Panc1 (cell line): Measurements from ENCODE around the gene RNF43. TPM values are rescaled to one million over a fixed set of nuclear protein-coding genes. Genes with fewer than 3 reads are reported as not detected.
A peak's percentile ranks its signal among the peaks of the same experiment; 100 is the strongest.

Experiments
- ATAC-seq: fragments of 200-7000 bp; cut with Tn5 transposase; 2 replicates; pipeline ENCODE4 v1.9.1; 2020; ENCODE audit warnings: mild to moderate bottlenecking, moderate library complexity
- BruUV-seq: library from RNA; stranded (reverse); fragments of 400-500 nt; replicated peaks from 2 replicates; lab custom pipeline; 2021; lab: Mats Ljungman, UMichigan
- CTCF ChIA-PET: fragments of 300-600 bp; sonication (Branson Sonifier 250); formaldehyde crosslinking; loops from one replicate; lab custom pipeline; 2022; ENCODE audit warnings: antibody characterized with exemption; lab: Charles Lee
- POLR2A ChIA-PET: fragments of 300-600 bp; sonication (Branson Sonifier 250); formaldehyde crosslinking; loops from one replicate; lab custom pipeline; 2022; ENCODE audit warnings: antibody characterized with exemption; lab: Charles Lee
- DNase-seq: peaks from one replicate; pipeline ENCODE4 v3.0.0-alpha.2; 2010; ENCODE audit warnings: low read depth, low spot score
- H3K27ac ChIP-seq: 2 replicates; pipeline ENCODE4 v1.5.1; 2011; ENCODE audit warnings: mild to moderate bottlenecking, low read length, inconsistent platforms
- H3K27me3 ChIP-seq: fragments of 200-500 bp; sonication (Bioruptor generic); 2 replicates; pipeline ENCODE4 v1.6.0; 2014; ENCODE audit warnings: low read length, inconsistent platforms; ENCODE audit not compliant: control insufficient read depth, insufficient read depth
- H3K36me3 ChIP-seq: fragments of 200-500 bp; sonication (Bioruptor generic); 2 replicates; pipeline ENCODE4 v1.5.1; 2014; ENCODE audit warnings: inconsistent platforms, mild to moderate bottlenecking, low read length, moderate library complexity; ENCODE audit not compliant: control insufficient read depth, insufficient read depth
- H3K4me1 ChIP-seq: 2 replicates; pipeline ENCODE4 v1.5.1; 2011; ENCODE audit warnings: inconsistent platforms, mild to moderate bottlenecking, low read length, moderate library complexity; ENCODE audit not compliant: control insufficient read depth, insufficient read depth
- H3K4me3 ChIP-seq, 2 experiments: 2 replicates each; pipeline ENCODE4 v1.5.1; 2011 to 2012; ENCODE audit warnings: low read depth in 2 of 2, low read length in 2 of 2, mild to moderate bottlenecking in 2 of 2, inconsistent platforms in 1 of 2, moderate library complexity in 1 of 2
- H3K9me3 ChIP-seq: fragments of 200-500 bp; sonication (Bioruptor generic); 2 replicates; pipeline ENCODE4 v1.5.1; 2014; ENCODE audit warnings: low read depth, mild to moderate bottlenecking, inconsistent platforms, low read length, moderate library complexity; ENCODE audit not compliant: control insufficient read depth, insufficient read depth
- POLR2AphosphoS5 ChIP-seq: IDR thresholded peaks from 2 replicates; pipeline ENCODE4 v1.6.1; 2012; ENCODE audit warnings: mild to moderate bottlenecking, low read depth, low read length, moderate library complexity
- SIN3A ChIP-seq: IDR thresholded peaks from 2 replicates; pipeline ENCODE4 v1.6.1; 2012; ENCODE audit warnings: low read depth, mild to moderate bottlenecking, low read length, moderate library complexity, borderline replicate concordance; ENCODE audit not compliant: insufficient read depth
- TCF7L2 ChIP-seq: IDR thresholded peaks from 2 replicates; pipeline ENCODE4 v1.6.1; 2011; ENCODE audit warnings: mild to moderate bottlenecking, low read depth, low read length, inconsistent platforms
- in situ Hi-C: cut with HindIII; loops from 2 replicates; pipeline ENCODE4 v1.10.0; 2016; ENCODE audit warnings: low sequenced_read_pairs, low pct_unique_long_range_greater_than_20kb
- intact Hi-C: fragments of 100-400 bp; cut with micrococcal nuclease; formaldehyde crosslinking; loops from one replicate; pipeline ENCODE4 v1.10.0; 2022; ENCODE audit not compliant: unreplicated experiment
- total RNA-seq: library from RNA; stranded (reverse); gene quantifications from one replicate; pipeline ENCODE4 v1.2.1, GENCODE V29; 2021; ENCODE audit not compliant: unreplicated experiment
- TF ChIP-seq, protein P1 (sequence below), 2 experiments: IDR thresholded peaks; 2 replicates each; pipeline ENCODE4 v1.6.1; 2011 to 2012; ENCODE audit warnings: low read depth in 2 of 2, control low read depth in 1 of 2, low read length in 1 of 2, mild to moderate bottlenecking in 1 of 2, moderate library complexity in 1 of 2; ENCODE audit not compliant: insufficient read depth in 1 of 2
- TF ChIP-seq, protein P2 (sequence below): fragments of 450-650 bp; IDR thresholded peaks from 2 replicates; pipeline ENCODE4 v1.5.1; 2017; ENCODE audit warnings: mild to moderate bottlenecking

RNF43 gene
- total RNA-seq, 1 experiment from 2014 or later: 4.7 TPM

DNA sequence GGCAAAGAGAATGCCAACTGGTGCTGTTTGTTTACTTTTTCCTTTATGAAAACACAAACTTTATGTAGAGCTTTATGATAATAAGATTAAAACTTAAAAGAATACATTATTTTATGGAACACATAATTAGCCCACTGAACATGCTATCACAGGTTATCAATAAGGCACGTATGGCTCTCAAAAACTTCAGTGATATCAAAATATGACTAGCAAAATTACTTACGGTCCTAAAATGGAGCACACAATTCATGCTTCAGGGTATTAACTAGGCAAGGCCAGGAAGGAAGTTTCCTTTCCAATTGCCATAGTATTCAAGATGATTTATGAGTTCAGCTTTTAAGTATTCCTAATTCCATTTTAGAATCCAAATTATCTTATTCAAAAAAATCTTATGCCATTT is 3.6 kb downstream of the RNF43 start:
- DNase-seq (no peak), ATAC-seq (no peak)
- POLR2A ChIA-PET: no interaction called here
- Histone ChIP-seq H3K36me3 (peaks cover 11% of the 10 kb centered on the region; the same call in 1 of the 2 replicates), H3K9me3 (no peaks in the 10 kb centered on the region), H3K27me3 (no peaks in the 10 kb centered on the region; the same call in 1 of the 2 replicates), H3K4me3 (peak overlapping the region; percentile 21 to 44; a peak in 2 of 4 replicates), H3K4me1 (peaks cover 5% of the 10 kb centered on the region), H3K27ac (peak overlapping the region; percentile 72; the same call in 1 of the 2 replicates)
- CTCF ChIA-PET: no interaction called here
- TF ChIP-seq, protein P1, sequence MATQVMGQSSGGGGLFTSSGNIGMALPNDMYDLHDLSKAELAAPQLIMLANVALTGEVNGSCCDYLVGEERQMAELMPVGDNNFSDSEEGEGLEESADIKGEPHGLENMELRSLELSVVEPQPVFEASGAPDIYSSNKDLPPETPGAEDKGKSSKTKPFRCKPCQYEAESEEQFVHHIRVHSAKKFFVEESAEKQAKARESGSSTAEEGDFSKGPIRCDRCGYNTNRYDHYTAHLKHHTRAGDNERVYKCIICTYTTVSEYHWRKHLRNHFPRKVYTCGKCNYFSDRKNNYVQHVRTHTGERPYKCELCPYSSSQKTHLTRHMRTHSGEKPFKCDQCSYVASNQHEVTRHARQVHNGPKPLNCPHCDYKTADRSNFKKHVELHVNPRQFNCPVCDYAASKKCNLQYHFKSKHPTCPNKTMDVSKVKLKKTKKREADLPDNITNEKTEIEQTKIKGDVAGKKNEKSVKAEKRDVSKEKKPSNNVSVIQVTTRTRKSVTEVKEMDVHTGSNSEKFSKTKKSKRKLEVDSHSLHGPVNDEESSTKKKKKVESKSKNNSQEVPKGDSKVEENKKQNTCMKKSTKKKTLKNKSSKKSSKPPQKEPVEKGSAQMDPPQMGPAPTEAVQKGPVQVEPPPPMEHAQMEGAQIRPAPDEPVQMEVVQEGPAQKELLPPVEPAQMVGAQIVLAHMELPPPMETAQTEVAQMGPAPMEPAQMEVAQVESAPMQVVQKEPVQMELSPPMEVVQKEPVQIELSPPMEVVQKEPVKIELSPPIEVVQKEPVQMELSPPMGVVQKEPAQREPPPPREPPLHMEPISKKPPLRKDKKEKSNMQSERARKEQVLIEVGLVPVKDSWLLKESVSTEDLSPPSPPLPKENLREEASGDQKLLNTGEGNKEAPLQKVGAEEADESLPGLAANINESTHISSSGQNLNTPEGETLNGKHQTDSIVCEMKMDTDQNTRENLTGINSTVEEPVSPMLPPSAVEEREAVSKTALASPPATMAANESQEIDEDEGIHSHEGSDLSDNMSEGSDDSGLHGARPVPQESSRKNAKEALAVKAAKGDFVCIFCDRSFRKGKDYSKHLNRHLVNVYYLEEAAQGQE (IDR thresholded peaks at IDR 0.05; ENCODE audit: insufficient read depth in 1 of 2, low read depth in 2 of 2, low read length in 1 of 2): no peak
- TF ChIP-seq POLR2AphosphoS5 (no peak), TCF7L2 (no peak), SIN3A (no peak)
- TF ChIP-seq, protein P2, sequence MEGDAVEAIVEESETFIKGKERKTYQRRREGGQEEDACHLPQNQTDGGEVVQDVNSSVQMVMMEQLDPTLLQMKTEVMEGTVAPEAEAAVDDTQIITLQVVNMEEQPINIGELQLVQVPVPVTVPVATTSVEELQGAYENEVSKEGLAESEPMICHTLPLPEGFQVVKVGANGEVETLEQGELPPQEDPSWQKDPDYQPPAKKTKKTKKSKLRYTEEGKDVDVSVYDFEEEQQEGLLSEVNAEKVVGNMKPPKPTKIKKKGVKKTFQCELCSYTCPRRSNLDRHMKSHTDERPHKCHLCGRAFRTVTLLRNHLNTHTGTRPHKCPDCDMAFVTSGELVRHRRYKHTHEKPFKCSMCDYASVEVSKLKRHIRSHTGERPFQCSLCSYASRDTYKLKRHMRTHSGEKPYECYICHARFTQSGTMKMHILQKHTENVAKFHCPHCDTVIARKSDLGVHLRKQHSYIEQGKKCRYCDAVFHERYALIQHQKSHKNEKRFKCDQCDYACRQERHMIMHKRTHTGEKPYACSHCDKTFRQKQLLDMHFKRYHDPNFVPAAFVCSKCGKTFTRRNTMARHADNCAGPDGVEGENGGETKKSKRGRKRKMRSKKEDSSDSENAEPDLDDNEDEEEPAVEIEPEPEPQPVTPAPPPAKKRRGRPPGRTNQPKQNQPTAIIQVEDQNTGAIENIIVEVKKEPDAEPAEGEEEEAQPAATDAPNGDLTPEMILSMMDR: no peak
- BruUV-seq: no TSS peak
- intact Hi-C loops: no loop called here
- in situ Hi-C loops: no loop called here

DNA sequence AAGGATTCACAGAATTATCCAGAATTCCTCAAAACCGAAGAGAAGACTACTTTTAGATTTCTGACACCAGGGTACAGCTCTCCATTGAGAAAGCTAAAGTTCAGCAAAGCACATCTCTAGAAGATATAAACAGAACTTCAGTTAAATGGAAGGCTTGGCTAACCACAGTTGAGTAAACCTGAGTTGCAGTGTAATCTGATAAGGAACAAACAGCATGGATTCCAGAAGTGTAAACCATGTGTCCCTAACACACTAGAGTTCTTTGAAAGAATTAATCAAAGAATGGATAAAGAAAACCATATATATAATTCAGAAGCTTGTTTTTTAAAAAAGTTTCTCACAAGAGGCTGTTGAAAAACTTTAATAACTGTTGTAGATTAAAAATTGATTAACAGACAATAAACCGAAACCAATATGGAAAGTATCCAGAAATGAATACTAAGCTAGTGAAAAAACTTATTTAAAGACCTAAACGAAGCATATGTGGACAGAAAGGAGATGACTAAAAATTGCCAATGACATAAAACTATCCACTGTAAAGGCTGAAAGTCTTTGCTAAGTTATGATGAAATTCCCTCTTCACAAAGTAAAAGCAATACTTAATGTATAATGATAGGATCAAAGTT is 4.3 kb downstream of the RNF43 start:
- ChIA-PET CTCF (no interaction called here), POLR2A (no interaction called here)
- no peaks in the 10 kb centered on the region for H3K9me3 ChIP-seq
- H3K4me1 ChIP-seq: peaks cover 5% of the 10 kb centered on the region
- intact Hi-C loops (no loop called here), in situ Hi-C loops (no loop called here)
- ATAC-seq (no peak), DNase-seq (no peak)
- H3K4me3 ChIP-seq: no peak overlapping the region; a peak in 2 of 4 replicates
- no TSS peak for BruUV-seq
- no peaks in the 10 kb centered on the region; the same call in 1 of the 2 replicates for H3K27me3 ChIP-seq
- peaks cover 11% of the 10 kb centered on the region; the same call in 1 of the 2 replicates for H3K36me3 ChIP-seq
- peak overlapping the region; percentile 34; the same call in 1 of the 2 replicates for H3K27ac ChIP-seq
- no peak for TF ChIP-seq SIN3A
- TF ChIP-seq, protein P1 (IDR thresholded peaks at IDR 0.05; ENCODE audit: insufficient read depth in 1 of 2, low read depth in 2 of 2, low read length in 1 of 2): no peak
- no peak for TF ChIP-seq TCF7L2
- TF ChIP-seq, protein P2: no peak
- TF ChIP-seq POLR2AphosphoS5: no peak
